ENCODE data around the gene CORIN.
"Not testable (repeated sequence)": the region's sequence is repeated elsewhere in the genome, so short reads cannot be mapped to it uniquely, and the experiment has no call there.

CORIN gene

DNA sequence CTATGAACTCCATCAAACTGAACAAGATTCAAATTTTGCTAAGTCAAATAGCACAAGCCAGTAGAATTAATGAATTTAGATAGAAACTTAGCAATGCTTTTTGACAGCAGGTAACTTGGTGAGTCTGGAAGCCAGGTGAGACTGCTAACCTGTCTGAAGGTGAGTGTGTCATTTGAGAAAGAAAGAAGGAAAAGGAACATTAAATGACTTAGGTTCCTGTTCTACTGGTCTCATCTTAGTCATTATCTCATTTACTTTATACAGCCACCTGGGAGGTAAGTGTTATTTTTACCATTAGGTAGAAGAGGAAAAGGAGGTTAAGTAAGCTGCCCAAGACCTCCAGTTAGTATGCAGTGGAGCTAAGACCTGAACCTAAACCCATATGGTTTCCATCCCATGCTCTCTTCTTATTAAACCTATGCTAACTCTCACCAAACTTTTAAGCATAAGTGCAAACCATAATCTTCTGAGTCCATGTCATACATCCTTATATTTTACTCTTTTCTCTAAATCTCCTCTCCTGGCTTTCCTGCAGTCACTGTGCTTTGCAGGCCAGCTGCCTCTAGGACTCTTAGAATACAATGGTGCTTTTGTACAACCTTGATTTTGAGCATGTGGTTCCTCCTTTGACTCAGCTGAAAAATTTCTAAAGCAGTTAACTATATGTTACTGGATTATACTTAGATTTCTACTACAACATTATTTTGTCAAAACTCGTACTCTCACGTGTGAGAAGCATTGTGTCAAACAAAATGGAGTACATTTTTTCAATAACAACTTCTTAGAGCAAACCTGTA lies 284.3 kb downstream of the CORIN start:
- DNase-seq, result no peak

DNA sequence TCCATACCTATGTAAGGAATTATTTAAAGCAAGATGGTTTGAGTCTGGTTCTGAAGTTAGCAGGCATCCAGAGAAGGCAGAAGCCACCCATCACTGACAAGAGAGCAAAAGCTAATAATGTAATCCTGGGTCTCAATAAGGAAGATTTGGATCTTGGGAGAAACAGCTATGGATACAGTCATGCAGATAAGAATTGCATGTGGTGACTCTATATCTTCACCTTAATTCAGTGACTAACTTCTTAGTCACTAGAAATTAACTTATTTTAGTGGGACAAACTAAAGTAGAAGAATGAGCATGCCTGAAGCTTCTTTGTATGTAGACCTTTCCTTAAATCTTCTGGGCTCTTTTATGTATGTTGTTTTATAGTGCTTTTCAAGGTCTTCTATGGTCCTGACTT lies 286.2 kb downstream of the CORIN start:
- DNase-seq, result no peak

GRCh38 chr4:47550899-47551548 lies 286.8 kb downstream of the CORIN start:
- DNase-seq, result no peak

- DNase-seq, result not testable (repeated sequence)
Measured at GRCh38 chr4:47550357-47550756, 287.5 kb downstream of the CORIN start.

Measured in NCI-H187 treated with DMSO at 0.1 percent for 48 hours (cell line).